HCT116 (cell line): ENCODE results near the gene PNLIP. TPM values are rescaled to one million over a fixed set of nuclear protein-coding genes. Genes with fewer than 3 reads are reported as not detected.

Experiments used
- ATAC-seq: fragments of 200-7000 bp; cut with Tn5 transposase; 2 replicates; pipeline ENCODE4 v1.9.1; 2020; ENCODE audit warnings: mild to moderate bottlenecking, moderate library complexity
- Bru-seq: library from RNA; stranded (reverse); fragments of 400-500 nt; gene quantifications from one replicate; lab custom pipeline; 2021; lab: Mats Ljungman, UMichigan
- BruChase-seq, 2 experiments: library from RNA; stranded (reverse); fragments of 400-500 nt; gene quantifications; one replicate each; lab custom pipeline; 2021; lab: Mats Ljungman, UMichigan
- BruUV-seq: library from RNA; stranded (reverse); fragments of 400-500 nt; replicated peaks from 2 replicates; lab custom pipeline; 2021; lab: Mats Ljungman, UMichigan
- CTCF ChIA-PET: fragments of 300-600 bp; sonication (Branson Sonifier 250); formaldehyde crosslinking; loops from one replicate; lab custom pipeline; 2021; ENCODE audit warnings: antibody characterized with exemption; lab: Charles Lee
- POLR2A ChIA-PET: fragments of 300-600, 350-600 bp; sonication (Branson Sonifier 250); formaldehyde crosslinking; loops from one replicate; lab custom pipeline; 2021; ENCODE audit warnings: antibody characterized with exemption; lab: Charles Lee
- RAD21 ChIA-PET, 2 experiments: fragments of 300-600 bp; sonication (Branson Sonifier 250); formaldehyde crosslinking; loops; one replicate each; lab custom pipeline; 2023; ENCODE audit warnings: low total read pairs in 2 of 2; ENCODE audit not compliant: uncharacterized antibody in 2 of 2, unreplicated experiment in 2 of 2, low non-redundant PET in 1 of 2; lab: Charles Lee
- DNase-seq: peaks from one replicate; pipeline ENCODE4 v3.0.0-alpha.2; 2010; ENCODE audit warnings: low read depth, low spot score
- H2AFZ ChIP-seq: fragments of 200-600 bp; shearing (Covaris generic), sonication (generic); 2 replicates; pipeline ENCODE4 v1.6.1; 2017; ENCODE audit warnings: low read depth, mixed run types, mixed read lengths, antibody characterized with exemption, low read length; ENCODE audit not compliant: poor library complexity, severe bottlenecking
- H3K27ac ChIP-seq: 2 replicates; pipeline ENCODE4 v1.5.1; 2012; ENCODE audit warnings: low read depth, low read length
- H3K27me3 ChIP-seq: fragments of 200-600 bp; sonication (generic); 2 replicates; pipeline ENCODE4 v1.6.1; 2016; ENCODE audit warnings: mixed run types, low read length, mixed read lengths; ENCODE audit not compliant: insufficient read depth
- H3K36me3 ChIP-seq, 2 experiments: fragments of 200-500 bp in 1 of 2; fragments of 200-600 bp in 1 of 2; sonication (Bioruptor generic) in 1 of 2; sonication (generic) in 1 of 2; 2 replicates each; pipeline versions ENCODE4 v1.5.1 to v1.6.1; 2014 to 2016; ENCODE audit warnings: low read length in 2 of 2, inconsistent platforms in 1 of 2, mixed read lengths in 1 of 2, mixed run types in 1 of 2; ENCODE audit not compliant: insufficient read depth in 2 of 2, control insufficient read depth in 1 of 2
- H3K4me1 ChIP-seq, 2 experiments: fragments of 200-600 bp in 1 of 2; sonication (generic) in 1 of 2; 2 replicates each; pipeline versions ENCODE4 v1.5.1 to v1.6.1; 2012 to 2017; ENCODE audit warnings: low read length in 2 of 2, inconsistent platforms in 1 of 2, mild to moderate bottlenecking in 1 of 2, mixed read lengths in 1 of 2, mixed run types in 1 of 2, moderate library complexity in 1 of 2; ENCODE audit not compliant: insufficient read depth in 2 of 2, control insufficient read depth in 1 of 2
- H3K4me2 ChIP-seq: fragments of 200-600 bp; sonication (generic); 2 replicates; pipeline ENCODE4 v1.6.1; 2017; ENCODE audit warnings: mixed run types, low read length, mixed read lengths
- H3K4me3 ChIP-seq, 2 experiments: fragments of 200-600 bp in 1 of 2; sonication (generic) in 1 of 2; replicated peaks in 1 of 2; 2 replicates each; pipeline ENCODE4 v1.5.1; 2011 to 2016; ENCODE audit warnings: low read length in 2 of 2, control low read depth in 1 of 2, low read depth in 1 of 2, mild to moderate bottlenecking in 1 of 2, mixed read lengths in 1 of 2, mixed run types in 1 of 2
- H3K79me2 ChIP-seq: fragments of 200-600 bp; sonication (generic); 2 replicates; pipeline ENCODE4 v1.6.1; 2017; ENCODE audit warnings: mild to moderate bottlenecking, mixed run types, low read length, moderate library complexity, mixed read lengths; ENCODE audit not compliant: insufficient read depth
- H3K9ac ChIP-seq: fragments of 200-600 bp; sonication (generic); 2 replicates; pipeline ENCODE4 v1.6.1; 2016; ENCODE audit warnings: low read length, mixed read lengths
- H3K9me2 ChIP-seq: fragments of 200-600 bp; sonication (generic), shearing (Covaris generic); 2 replicates; pipeline ENCODE4 v1.6.1; 2017; ENCODE audit warnings: mixed run types, mild to moderate bottlenecking, moderate library complexity; ENCODE audit not compliant: insufficient read depth
- H3K9me3 ChIP-seq, 2 experiments: fragments of 200-500 bp in 1 of 2; fragments of 200-600 bp in 1 of 2; sonication (Bioruptor generic) in 1 of 2; sonication (generic) in 1 of 2; 2 replicates each; pipeline ENCODE4 v1.6.1; 2014 to 2017; ENCODE audit warnings: low read length in 2 of 2, mixed read lengths in 2 of 2, inconsistent platforms in 1 of 2, low read depth in 1 of 2, mild to moderate bottlenecking in 1 of 2, mixed run types in 1 of 2, moderate library complexity in 1 of 2; ENCODE audit not compliant: control insufficient read depth in 1 of 2, insufficient read depth in 1 of 2
- H4K20me1 ChIP-seq: fragments of 200-600 bp; sonication (generic), shearing (Covaris generic); 2 replicates; pipeline ENCODE4 v1.6.1; 2017; ENCODE audit warnings: mixed run types, mild to moderate bottlenecking, moderate library complexity; ENCODE audit not compliant: insufficient read depth
- ATF3 ChIP-seq: IDR thresholded peaks from 2 replicates; pipeline ENCODE4 v1.6.1; 2012
- CBX3 ChIP-seq: IDR thresholded peaks from 2 replicates; pipeline ENCODE4 v1.6.1; 2012; ENCODE audit warnings: low read depth
- CEBPB ChIP-seq: IDR thresholded peaks from 2 replicates; pipeline ENCODE4 v1.6.1; 2012; ENCODE audit warnings: low read depth
- CTCF ChIP-seq, 3 experiments: fragments of 200-600 bp in 1 of 3; sonication (generic) in 1 of 3; IDR thresholded peaks in 2 of 3; conservative IDR thresholded peaks in 1 of 3; 2 replicates each; pipeline ENCODE4 v1.5.1; 2012 to 2017; ENCODE audit warnings: low read depth in 2 of 3, low read length in 2 of 3, antibody characterized with exemption in 1 of 3, borderline replicate concordance in 1 of 3, control low read depth in 1 of 3, mild to moderate bottlenecking in 1 of 3, mixed read lengths in 1 of 3, mixed run types in 1 of 3, moderate library complexity in 1 of 3; ENCODE audit not compliant: insufficient read depth in 1 of 3
- EGR1 ChIP-seq: IDR thresholded peaks from 2 replicates; pipeline ENCODE4 v1.6.1; 2012; ENCODE audit warnings: low read depth
- ELF1 ChIP-seq: IDR thresholded peaks from 2 replicates; pipeline ENCODE4 v1.6.1; 2012; ENCODE audit warnings: low read depth, borderline replicate concordance
- EZH2 ChIP-seq: fragments of 200-600 bp; sonication (generic); IDR thresholded peaks from 2 replicates; pipeline ENCODE4 v1.6.1; 2017; ENCODE audit warnings: antibody characterized with exemption, mixed run types
- FOSL1 ChIP-seq: IDR thresholded peaks from 2 replicates; pipeline ENCODE4 v1.6.1; 2012; ENCODE audit warnings: low read depth
- MAX ChIP-seq: IDR thresholded peaks from 2 replicates; pipeline ENCODE4 v1.6.1; 2012
- POLR2AphosphoS5 ChIP-seq: IDR thresholded peaks from 2 replicates; pipeline ENCODE4 v1.6.1; 2011; ENCODE audit warnings: mild to moderate bottlenecking, low read depth, low read length, moderate library complexity
- RAD21 ChIP-seq: IDR thresholded peaks from 2 replicates; pipeline ENCODE4 v1.6.1; 2012; ENCODE audit warnings: low read depth, mild to moderate bottlenecking
- REST ChIP-seq: IDR thresholded peaks from 2 replicates; pipeline ENCODE4 v1.6.1; 2012; ENCODE audit warnings: low read depth
- SIN3A ChIP-seq: IDR thresholded peaks from 2 replicates; pipeline ENCODE4 v1.6.1; 2012; ENCODE audit warnings: low read depth
- SP1 ChIP-seq: IDR thresholded peaks from 2 replicates; pipeline ENCODE4 v1.6.1; 2012; ENCODE audit warnings: low read depth
- YY1 ChIP-seq: IDR thresholded peaks from 2 replicates; pipeline ENCODE4 v1.6.1; 2011; ENCODE audit warnings: low read length, low read depth, moderate library complexity, mild to moderate bottlenecking; ENCODE audit not compliant: insufficient replicate concordance; ENCODE audit errors: extremely low read depth
- ZBTB33 ChIP-seq: IDR thresholded peaks from 2 replicates; pipeline ENCODE4 v1.6.1; 2011; ENCODE audit warnings: mild to moderate bottlenecking, low read length, moderate library complexity; ENCODE audit not compliant: insufficient replicate concordance; ENCODE audit errors: extremely low read depth
- ZFX ChIP-seq: fragments of 450-650 bp; IDR thresholded peaks from 2 replicates; pipeline ENCODE4 v1.6.1; 2017
- ZNF274 ChIP-seq: fragments of 200-500 bp; sonication (Bioruptor generic); IDR thresholded peaks from 2 replicates; pipeline ENCODE4 v1.6.1; 2014; ENCODE audit warnings: mild to moderate bottlenecking, low read depth, low read length, inconsistent platforms
- intact Hi-C: fragments of 100-400 bp; cut with micrococcal nuclease; formaldehyde crosslinking; loops from 2 replicates; pipeline ENCODE4 v1.10.0; 2022
- long read RNA-seq: library from polyadenylated mRNA; unstranded; transcript quantifications from one replicate; pipeline ENCODE4 v2.0.0, GENCODE V29; 2021; ENCODE audit not compliant: unreplicated experiment
- polyA plus RNA-seq: library from polyadenylated mRNA; unstranded; fragments of >200 nt; gene quantifications from 2 replicates; pipeline ENCODE4 v1.2.1, GENCODE V29; 2012; ENCODE audit warnings: missing spikeins
- total RNA-seq: library from RNA; stranded (reverse); gene quantifications from one replicate; pipeline ENCODE4 v1.2.1, GENCODE V29; 2021; ENCODE audit not compliant: unreplicated experiment

The PNLIP gene
- total RNA-seq = 1.3 TPM
- polyA plus RNA-seq = not detected in 2 replicates
- Bru-seq, nascent RNA = not detected
- not detected for BruChase-seq, experiment 1, labeled RNA remaining after a 6-hour chase
- not detected for BruChase-seq, experiment 2, labeled RNA remaining after a 2-hour chase
- long read RNA-seq = 0 reads

GRCh38 chr10:116545756-116546155 lies at the start of gene PNLIP:
PNLIP (plus strand) TSS chr10:116545931; CDS start chr10:116546093, 162 bp downstream.
- H3K4me3 ChIP-seq = no peak within 1 kb of the TSS
- H3K27ac ChIP-seq = no peak within 1 kb of the TSS
- RAD21 ChIA-PET = no interaction called here
- BruUV-seq = no TSS peak
- no peaks in the 10 kb centered on the region for H3K9me2 ChIP-seq
- no peak within 1 kb of the TSS for H3K4me2 ChIP-seq
- intact Hi-C loops = no loop called here
- no peak for TF ChIP-seq SP1
- TF ChIP-seq RAD21 = no peak
- TF ChIP-seq EGR1 = no peak
- TF ChIP-seq FOSL1 = no peak
- no peak for TF ChIP-seq EZH2
- TF ChIP-seq ATF3 = no peak
- no peak for TF ChIP-seq REST
- TF ChIP-seq YY1 = no peak
- no peak for TF ChIP-seq CTCF (IDR thresholded peaks at IDR 0.05 in 2 of 3, conservative IDR thresholded peaks at IDR 0.05 in 1 of 3; ENCODE audit: borderline replicate concordance in 1 of 3, insufficient read depth in 1 of 3, low read depth in 2 of 3, low read length in 2 of 3)
- TF ChIP-seq ELF1 = no peak
- no peak for TF ChIP-seq ZNF274
- no peak for TF ChIP-seq ZFX
- TF ChIP-seq ZBTB33 = no peak
- no peak for TF ChIP-seq CEBPB
- no peak for TF ChIP-seq MAX
- no peak for TF ChIP-seq CBX3
- TF ChIP-seq POLR2AphosphoS5 = no peak
- no peak for TF ChIP-seq SIN3A
- H3K9me3 ChIP-seq = no peaks in the 10 kb centered on the region
- CTCF ChIA-PET = no interaction called here
- H3K79me2 ChIP-seq = no peaks in the 10 kb centered on the region
- H3K27me3 ChIP-seq = peaks cover 38% of the 10 kb centered on the region
- no peak within 1 kb of the TSS for H2AFZ ChIP-seq
- no peaks in the 10 kb centered on the region for H3K4me1 ChIP-seq
- POLR2A ChIA-PET = no interaction called here
- H4K20me1 ChIP-seq = no peaks in the 10 kb centered on the region
- no peak for DNase-seq
- ATAC-seq = no peak
- no peaks in the 10 kb centered on the region for H3K36me3 ChIP-seq
- H3K9ac ChIP-seq = no peak within 1 kb of the TSS
